GM23338 (cell line): ENCODE data around the gene GDAP2. TPM values are rescaled to one million over a fixed set of nuclear protein-coding genes. Genes with fewer than 3 reads are reported as not detected.

Source experiments
- ATAC-seq: fragments of 200-7000 bp; cut with Tn5 transposase; 3 replicates; pipeline ENCODE4 v1.9.1; 2020
- DNase-seq: peaks from one replicate; pipeline ENCODE4 v3.0.0-alpha.2; 2015; ENCODE audit warnings: low spot score
- H2AFZ ChIP-seq: fragments of 200-600 bp; sonication (generic); 2 replicates; pipeline ENCODE4 v1.8.0; 2016; ENCODE audit warnings: antibody characterized with exemption, mild to moderate bottlenecking, moderate library complexity
- H3F3A ChIP-seq: fragments of 200-600 bp; sonication (generic); replicated peaks from 2 replicates; pipeline ENCODE4 v1.8.0; 2017; ENCODE audit warnings: antibody characterized with exemption, mixed run types, low read depth
- H3K27ac ChIP-seq: fragments of 200-600 bp; sonication (generic); 2 replicates; pipeline ENCODE4 v1.6.1; 2016; ENCODE audit warnings: low read depth
- H3K27me3 ChIP-seq: fragments of 200-600 bp; sonication (generic); 2 replicates; pipeline ENCODE4 v1.8.0; 2016; ENCODE audit warnings: mild to moderate bottlenecking, mixed run types, moderate library complexity; ENCODE audit not compliant: insufficient read depth
- H3K36me3 ChIP-seq: fragments of 200-600 bp; sonication (generic); 2 replicates; pipeline ENCODE4 v1.8.0; 2016; ENCODE audit warnings: mild to moderate bottlenecking; ENCODE audit not compliant: insufficient read depth
- H3K4me1 ChIP-seq: fragments of 200-600 bp; sonication (generic); 2 replicates; pipeline ENCODE4 v1.8.0; 2016; ENCODE audit warnings: mild to moderate bottlenecking, moderate library complexity; ENCODE audit not compliant: insufficient read depth
- H3K4me2 ChIP-seq: fragments of 200-600 bp; sonication (generic); 2 replicates; pipeline ENCODE4 v1.7.1; 2017; ENCODE audit warnings: mixed run types
- H3K4me3 ChIP-seq: fragments of 200-600 bp; sonication (generic); 2 replicates; pipeline ENCODE4 v1.6.1; 2016; ENCODE audit warnings: mixed run types
- H3K79me2 ChIP-seq: fragments of 200-600 bp; sonication (generic); replicated peaks from 2 replicates; pipeline ENCODE4 v1.8.0; 2017; ENCODE audit warnings: mild to moderate bottlenecking; ENCODE audit not compliant: insufficient read depth
- H3K9me2 ChIP-seq: fragments of 200-600 bp; sonication (generic); 2 replicates; pipeline ENCODE4 v1.8.0; 2017; ENCODE audit not compliant: insufficient read depth
- H4K20me1 ChIP-seq: fragments of 200-600 bp; sonication (generic); replicated peaks from 2 replicates; pipeline ENCODE4 v1.8.0; 2017; ENCODE audit warnings: mild to moderate bottlenecking; ENCODE audit not compliant: insufficient read depth
- H3K27ac Mint-ChIP-seq: 2 replicates; pipeline ENCODE4 v1.8.0; 2020; ENCODE audit warnings: inconsistent platforms, mild to moderate bottlenecking, moderate library complexity, mixed read lengths
- H3K27me3 Mint-ChIP-seq: 3 replicates; pipeline ENCODE4 v1.8.0; 2022; ENCODE audit warnings: low read depth, mild to moderate bottlenecking, moderate library complexity, mixed read lengths, inconsistent platforms; ENCODE audit not compliant: insufficient read depth, poor library complexity
- H3K36me3 Mint-ChIP-seq: 3 replicates; pipeline ENCODE4 v1.8.0; 2021; ENCODE audit warnings: low read depth, mild to moderate bottlenecking, inconsistent platforms, moderate library complexity, mixed read lengths
- H3K4me1 Mint-ChIP-seq: 3 replicates; pipeline ENCODE4 v1.8.0; 2020; ENCODE audit warnings: mild to moderate bottlenecking, inconsistent platforms, mixed read lengths
- H3K4me3 Mint-ChIP-seq: 3 replicates; pipeline ENCODE4 v1.8.0; 2021; ENCODE audit warnings: moderate library complexity, mild to moderate bottlenecking, inconsistent platforms, mixed read lengths
- H3K9me3 Mint-ChIP-seq: 3 replicates; pipeline ENCODE4 v1.8.0; 2020; ENCODE audit warnings: moderate library complexity, mild to moderate bottlenecking, inconsistent platforms, mixed read lengths
- CREB1 ChIP-seq: fragments of 250-450 bp; sonication (Bioruptor Pico); IDR thresholded peaks from 2 replicates; pipeline ENCODE4 v1.5.0; 2020; ENCODE audit warnings: low read depth, mild to moderate bottlenecking, moderate library complexity
- EZH2phosphoT487 ChIP-seq: fragments of 200-600 bp; sonication (generic); IDR thresholded peaks from one replicate; pipeline ENCODE4 v1.8.1; 2018; ENCODE audit warnings: antibody characterized with exemption; ENCODE audit not compliant: unreplicated experiment
- NANOG ChIP-seq: IDR thresholded peaks from 2 replicates; pipeline ENCODE4 v1.6.1; 2016; ENCODE audit warnings: antibody characterized with exemption, borderline replicate concordance
- POLR2AphosphoS5 ChIP-seq: IDR thresholded peaks from 2 replicates; pipeline ENCODE4 v1.6.1; 2016; ENCODE audit warnings: antibody characterized with exemption, low read depth
- long read RNA-seq: library from polyadenylated mRNA; unstranded; transcript quantifications from one replicate; pipeline ENCODE4 v2.0.0, GENCODE V29; 2020; ENCODE audit not compliant: unreplicated experiment
- polyA plus RNA-seq: library from polyadenylated mRNA; unstranded; fragments of >200 nt; fragmentation: Nextera tagmentation; extraction: Ambion mirVana; gene quantifications from 2 replicates; pipeline ENCODE4 v1.2.1, GENCODE V29; 2016
- total RNA-seq: library from RNA; depleted of rRNA; stranded (reverse); fragments of >200 nt; shearing (Covaris generic); gene quantifications from 2 replicates; pipeline ENCODE4 v1.2.3, GENCODE V29; 2014; rRNA removed
- TF ChIP-seq, protein P1 (sequence below): IDR thresholded peaks from 2 replicates; pipeline ENCODE4 v1.6.1; 2016; ENCODE audit warnings: antibody characterized with exemption
- TF ChIP-seq, protein P2 (sequence below): fragments of 250-450 bp; sonication (Bioruptor Pico); IDR thresholded peaks from 2 replicates; pipeline ENCODE4 v1.5.0; 2020; ENCODE audit warnings: mild to moderate bottlenecking, moderate library complexity

Gene GDAP2, protein sequence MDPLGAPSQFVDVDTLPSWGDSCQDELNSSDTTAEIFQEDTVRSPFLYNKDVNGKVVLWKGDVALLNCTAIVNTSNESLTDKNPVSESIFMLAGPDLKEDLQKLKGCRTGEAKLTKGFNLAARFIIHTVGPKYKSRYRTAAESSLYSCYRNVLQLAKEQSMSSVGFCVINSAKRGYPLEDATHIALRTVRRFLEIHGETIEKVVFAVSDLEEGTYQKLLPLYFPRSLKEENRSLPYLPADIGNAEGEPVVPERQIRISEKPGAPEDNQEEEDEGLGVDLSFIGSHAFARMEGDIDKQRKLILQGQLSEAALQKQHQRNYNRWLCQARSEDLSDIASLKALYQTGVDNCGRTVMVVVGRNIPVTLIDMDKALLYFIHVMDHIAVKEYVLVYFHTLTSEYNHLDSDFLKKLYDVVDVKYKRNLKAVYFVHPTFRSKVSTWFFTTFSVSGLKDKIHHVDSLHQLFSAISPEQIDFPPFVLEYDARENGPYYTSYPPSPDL
- 24.5 and 28.0 TPM in 2 replicates for total RNA-seq
- 10.2 and 10.7 TPM in 2 replicates for polyA plus RNA-seq
- long read RNA-seq, full-length matches to known transcripts = 4 of 10 reads
- long read RNA-seq, partial matches to known transcripts = 0 of 10 reads
- long read RNA-seq, other reads (novel, unspliced or antisense) = 6 of 10 reads

DNA sequence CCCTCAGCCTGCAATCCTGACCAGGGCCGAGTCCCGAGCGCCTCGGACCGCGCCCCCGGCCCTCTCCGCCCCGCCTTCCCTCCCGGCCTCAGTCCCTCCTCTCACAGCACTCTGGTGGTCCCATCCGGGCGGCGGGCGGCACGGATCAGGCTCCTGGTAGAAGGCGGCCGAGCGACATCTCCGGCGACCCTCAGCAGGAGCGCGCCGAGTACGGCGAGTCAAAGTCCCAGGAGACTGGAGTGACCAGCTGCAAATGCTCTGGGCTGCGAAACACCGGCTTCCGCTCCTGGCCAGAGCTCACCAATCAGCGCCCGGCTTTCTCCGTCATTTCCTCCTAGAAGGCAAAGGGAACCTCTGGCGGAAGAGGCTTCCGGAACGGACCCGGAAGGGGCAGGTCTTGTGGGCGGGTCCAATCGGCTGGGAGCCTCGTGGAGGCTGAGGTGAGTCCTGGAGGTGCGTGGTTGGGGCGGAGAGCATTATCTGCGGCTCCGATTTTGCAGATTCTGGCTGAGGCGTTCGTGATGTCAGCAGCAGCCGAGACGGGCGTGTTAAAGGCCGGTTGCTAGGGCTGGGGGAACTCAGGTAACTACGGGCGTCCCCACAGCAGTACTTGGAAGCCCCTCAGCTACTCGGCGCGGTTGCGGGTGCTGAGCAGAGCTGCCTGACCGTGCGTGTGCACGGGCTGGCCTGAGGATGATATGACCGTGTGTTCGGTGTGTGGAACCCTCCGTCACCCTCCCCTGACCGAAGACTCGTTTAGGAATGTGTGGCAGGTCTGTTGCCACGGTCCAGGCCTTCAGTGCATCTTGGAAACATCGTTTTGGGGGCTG is at the start of gene GDAP2, which contains the start of gene WDR3:
Gene GDAP2, minus strand, starts transcription at position 279 of the 830 bp plus-strand sequence. CDS start 9,264 bp downstream, outside the sequence.
Gene WDR3, plus strand, starts transcription at position 397 of the 830 bp plus-strand sequence. CDS start 3,581 bp downstream, outside the sequence.
- H3K4me2 ChIP-seq = peak within 1 kb of the TSS; percentile 98
- TF ChIP-seq CREB1 (CRISPR knock-in tag) = peak; percentile 77
- TF ChIP-seq, protein P1, sequence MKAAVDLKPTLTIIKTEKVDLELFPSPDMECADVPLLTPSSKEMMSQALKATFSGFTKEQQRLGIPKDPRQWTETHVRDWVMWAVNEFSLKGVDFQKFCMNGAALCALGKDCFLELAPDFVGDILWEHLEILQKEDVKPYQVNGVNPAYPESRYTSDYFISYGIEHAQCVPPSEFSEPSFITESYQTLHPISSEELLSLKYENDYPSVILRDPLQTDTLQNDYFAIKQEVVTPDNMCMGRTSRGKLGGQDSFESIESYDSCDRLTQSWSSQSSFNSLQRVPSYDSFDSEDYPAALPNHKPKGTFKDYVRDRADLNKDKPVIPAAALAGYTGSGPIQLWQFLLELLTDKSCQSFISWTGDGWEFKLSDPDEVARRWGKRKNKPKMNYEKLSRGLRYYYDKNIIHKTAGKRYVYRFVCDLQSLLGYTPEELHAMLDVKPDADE = peak; percentile 70
- no peak for TF ChIP-seq EZH2phosphoT487
- TF ChIP-seq, protein P2, sequence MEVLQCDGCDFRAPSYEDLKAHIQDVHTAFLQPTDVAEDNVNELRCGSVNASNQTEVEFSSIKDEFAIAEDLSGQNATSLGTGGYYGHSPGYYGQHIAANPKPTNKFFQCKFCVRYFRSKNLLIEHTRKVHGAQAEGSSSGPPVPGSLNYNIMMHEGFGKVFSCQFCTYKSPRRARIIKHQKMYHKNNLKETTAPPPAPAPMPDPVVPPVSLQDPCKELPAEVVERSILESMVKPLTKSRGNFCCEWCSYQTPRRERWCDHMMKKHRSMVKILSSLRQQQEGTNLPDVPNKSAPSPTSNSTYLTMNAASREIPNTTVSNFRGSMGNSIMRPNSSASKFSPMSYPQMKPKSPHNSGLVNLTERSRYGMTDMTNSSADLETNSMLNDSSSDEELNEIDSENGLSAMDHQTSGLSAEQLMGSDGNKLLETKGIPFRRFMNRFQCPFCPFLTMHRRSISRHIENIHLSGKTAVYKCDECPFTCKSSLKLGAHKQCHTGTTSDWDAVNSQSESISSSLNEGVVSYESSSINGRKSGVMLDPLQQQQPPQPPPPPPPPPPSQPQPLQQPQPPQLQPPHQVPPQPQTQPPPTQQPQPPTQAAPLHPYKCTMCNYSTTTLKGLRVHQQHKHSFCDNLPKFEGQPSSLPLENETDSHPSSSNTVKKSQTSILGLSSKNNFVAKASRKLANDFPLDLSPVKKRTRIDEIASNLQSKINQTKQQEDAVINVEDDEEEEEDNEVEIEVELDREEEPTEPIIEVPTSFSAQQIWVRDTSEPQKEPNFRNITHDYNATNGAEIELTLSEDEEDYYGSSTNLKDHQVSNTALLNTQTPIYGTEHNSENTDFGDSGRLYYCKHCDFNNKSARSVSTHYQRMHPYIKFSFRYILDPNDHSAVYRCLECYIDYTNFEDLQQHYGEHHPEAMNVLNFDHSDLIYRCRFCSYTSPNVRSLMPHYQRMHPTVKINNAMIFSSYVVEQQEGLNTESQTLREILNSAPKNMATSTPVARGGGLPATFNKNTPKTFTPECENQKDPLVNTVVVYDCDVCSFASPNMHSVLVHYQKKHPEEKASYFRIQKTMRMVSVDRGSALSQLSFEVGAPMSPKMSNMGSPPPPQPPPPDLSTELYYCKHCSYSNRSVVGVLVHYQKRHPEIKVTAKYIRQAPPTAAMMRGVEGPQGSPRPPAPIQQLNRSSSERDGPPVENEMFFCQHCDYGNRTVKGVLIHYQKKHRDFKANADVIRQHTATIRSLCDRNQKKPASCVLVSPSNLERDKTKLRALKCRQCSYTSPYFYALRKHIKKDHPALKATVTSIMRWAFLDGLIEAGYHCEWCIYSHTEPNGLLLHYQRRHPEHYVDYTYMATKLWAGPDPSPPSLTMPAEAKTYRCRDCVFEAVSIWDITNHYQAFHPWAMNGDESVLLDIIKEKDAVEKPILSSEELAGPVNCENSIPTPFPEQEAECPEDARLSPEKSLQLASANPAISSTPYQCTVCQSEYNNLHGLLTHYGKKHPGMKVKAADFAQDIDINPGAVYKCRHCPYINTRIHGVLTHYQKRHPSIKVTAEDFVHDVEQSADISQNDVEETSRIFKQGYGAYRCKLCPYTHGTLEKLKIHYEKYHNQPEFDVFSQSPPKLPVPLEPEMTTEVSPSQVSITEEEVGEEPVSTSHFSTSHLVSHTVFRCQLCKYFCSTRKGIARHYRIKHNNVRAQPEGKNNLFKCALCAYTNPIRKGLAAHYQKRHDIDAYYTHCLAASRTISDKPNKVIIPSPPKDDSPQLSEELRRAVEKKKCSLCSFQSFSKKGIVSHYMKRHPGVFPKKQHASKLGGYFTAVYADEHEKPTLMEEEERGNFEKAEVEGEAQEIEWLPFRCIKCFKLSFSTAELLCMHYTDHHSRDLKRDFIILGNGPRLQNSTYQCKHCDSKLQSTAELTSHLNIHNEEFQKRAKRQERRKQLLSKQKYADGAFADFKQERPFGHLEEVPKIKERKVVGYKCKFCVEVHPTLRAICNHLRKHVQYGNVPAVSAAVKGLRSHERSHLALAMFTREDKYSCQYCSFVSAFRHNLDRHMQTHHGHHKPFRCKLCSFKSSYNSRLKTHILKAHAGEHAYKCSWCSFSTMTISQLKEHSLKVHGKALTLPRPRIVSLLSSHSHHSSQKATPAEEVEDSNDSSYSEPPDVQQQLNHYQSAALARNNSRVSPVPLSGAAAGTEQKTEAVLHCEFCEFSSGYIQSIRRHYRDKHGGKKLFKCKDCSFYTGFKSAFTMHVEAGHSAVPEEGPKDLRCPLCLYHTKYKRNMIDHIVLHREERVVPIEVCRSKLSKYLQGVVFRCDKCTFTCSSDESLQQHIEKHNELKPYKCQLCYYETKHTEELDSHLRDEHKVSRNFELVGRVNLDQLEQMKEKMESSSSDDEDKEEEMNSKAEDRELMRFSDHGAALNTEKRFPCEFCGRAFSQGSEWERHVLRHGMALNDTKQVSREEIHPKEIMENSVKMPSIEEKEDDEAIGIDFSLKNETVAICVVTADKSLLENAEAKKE = no peak
- TF ChIP-seq POLR2AphosphoS5 = peak; percentile 88
- TF ChIP-seq NANOG = no peak
- Mint-ChIP-seq H3K4me3 (peak within 1 kb of the TSS; percentile 96), H3K27ac (peak within 1 kb of the TSS; percentile 85), H3K27me3 (peaks cover 10% of the 10 kb centered on the region), H3K36me3 (peaks cover 9% of the 10 kb centered on the region; the same call in 2 of the 3 replicates), H3K9me3 (no peaks in the 10 kb centered on the region), H3K4me1 (peaks cover 38% of the 10 kb centered on the region)
- DNase-seq (peak; percentile 99), ATAC-seq (peak; percentile 94)
- peaks cover 93% of the 10 kb centered on the region for H3K79me2 ChIP-seq
- H3K36me3 ChIP-seq = no peaks in the 10 kb centered on the region
- 0 out of 2 replicates have a peak within 1 kb of the TSS, but pooled peaks have one; percentile 3 for H3K27ac ChIP-seq
- peaks cover 28% of the 10 kb centered on the region for H3K4me1 ChIP-seq
- H3K27me3 ChIP-seq = no peaks in the 10 kb centered on the region
- peak within 1 kb of the TSS; percentile 76 for H2AFZ ChIP-seq
- H3F3A ChIP-seq = no peaks in the 10 kb centered on the region
- peak within 1 kb of the TSS; percentile 78 for H3K4me3 ChIP-seq
- H3K9me2 ChIP-seq = no peaks in the 10 kb centered on the region
- H4K20me1 ChIP-seq = peaks cover 21% of the 10 kb centered on the region
